Common myeloid progenitor, CD34-positive (primary cell): ENCODE results near the gene ZNF485.
A peak's percentile ranks its signal among the peaks of the same experiment; 100 is the strongest.
"Not testable (repeated sequence)": the region's sequence is repeated elsewhere in the genome, so short reads cannot be mapped to it uniquely, and the experiment has no call there.

Experiments used
- CTCF ChIA-PET: fragments of 350-600 bp; sonication (Branson Sonifier 250); formaldehyde crosslinking; loops from one replicate; lab custom pipeline; 2021; ENCODE audit warnings: antibody characterized with exemption; lab: Charles Lee
- POLR2A ChIA-PET: fragments of 350-600 bp; sonication (Branson Sonifier 250); formaldehyde crosslinking; loops from one replicate; lab custom pipeline; 2021; ENCODE audit warnings: antibody characterized with exemption; lab: Charles Lee
- DNase-seq, 3 donors: peaks; one replicate each; pipeline versions ENCODE4 v3.0.0 to v3.0.0-alpha.2; 2013
- H3K27ac ChIP-seq, 2 experiments: 1 replicate in 1 of 2; 2 replicates in 1 of 2; pipeline ENCODE4 v1.7.0; 2013; ENCODE audit warnings: inconsistent platforms in 2 of 2, low read length in 2 of 2, mild to moderate bottlenecking in 2 of 2, low read depth in 1 of 2, moderate library complexity in 1 of 2; ENCODE audit not compliant: severe bottlenecking in 2 of 2, insufficient read depth in 1 of 2, poor library complexity in 1 of 2
- H3K27me3 ChIP-seq, 5 experiments: replicated peaks in 2 of 5; 1 replicate in 3 of 5; 2 replicates in 2 of 5; pipeline versions ENCODE4 v1.6.1 to v1.7.0; 2013; ENCODE audit warnings: low read length in 4 of 5, mild to moderate bottlenecking in 2 of 5, moderate library complexity in 2 of 5, inconsistent platforms in 1 of 5; ENCODE audit not compliant: insufficient read depth in 5 of 5, control insufficient read depth in 4 of 5
- H3K36me3 ChIP-seq, 4 experiments: 1 replicate in 2 of 4; 2 replicates in 2 of 4; pipeline versions ENCODE4 v1.6.1 to v1.7.0; 2013; ENCODE audit warnings: low read length in 3 of 4, control low read depth in 1 of 4, mild to moderate bottlenecking in 1 of 4; ENCODE audit not compliant: control insufficient read depth in 4 of 4, insufficient read depth in 4 of 4
- H3K4me1 ChIP-seq, 4 experiments: 1 replicate in 3 of 4; 2 replicates in 1 of 4; pipeline versions ENCODE4 v1.6.1 to v1.7.1; 2013; ENCODE audit warnings: low read length in 3 of 4, mild to moderate bottlenecking in 3 of 4, control low read depth in 1 of 4, inconsistent platforms in 1 of 4, moderate library complexity in 1 of 4; ENCODE audit not compliant: control insufficient read depth in 4 of 4, insufficient read depth in 4 of 4; ENCODE audit errors: control extremely low read depth in 1 of 4
- H3K4me3 ChIP-seq, 7 experiments: 1 replicate in 4 of 7; 2 replicates in 3 of 7; pipeline versions ENCODE4 v1.5.1 to v1.7.0; 2013; ENCODE audit warnings: mild to moderate bottlenecking in 7 of 7, low read length in 6 of 7, moderate library complexity in 6 of 7, inconsistent platforms in 2 of 7, low read depth in 2 of 7, control low read depth in 1 of 7; ENCODE audit not compliant: insufficient read depth in 4 of 7, control insufficient read depth in 1 of 7; ENCODE audit errors: extremely low read depth in 1 of 7
- H3K9me3 ChIP-seq, 5 experiments: 1 replicate in 4 of 5; 2 replicates in 1 of 5; pipeline versions ENCODE4 v1.6.1 to v1.7.1; 2013; ENCODE audit warnings: low read length in 4 of 5, mild to moderate bottlenecking in 2 of 5, inconsistent platforms in 1 of 5, low read depth in 1 of 5, moderate library complexity in 1 of 5; ENCODE audit not compliant: control insufficient read depth in 4 of 5, insufficient read depth in 2 of 5; ENCODE audit errors: control extremely low read depth in 1 of 5
- WGBS: methylation state at CpG from one replicate; pipeline ENCODE4 v1.1.5; 2013; ENCODE audit not compliant: insufficient coverage; 5-methylcytosine and 5-hydroxymethylcytosine counted together

ZNF485 gene

GRCh38 chr10:43574906-43575305 is 31.3 kb upstream of the ZNF485 start:
- CTCF ChIA-PET, result no interaction called here
- peaks cover 0 to 26% (median 11%) of the 10 kb centered on the region in 5 experiments for H3K9me3 ChIP-seq
- 89% methylated on average over 4 of the region's 8 CpGs for WGBS
- H3K36me3 ChIP-seq, result peaks cover 0 to 3% (median 0%) of the 10 kb centered on the region in 4 experiments
- H3K4me3 ChIP-seq, result peak overlapping the region in 4 of 7 experiments; percentile 55 to 67 (median 62)
- no peak for DNase-seq
- peaks cover 0 to 2% (median 0%) of the 10 kb centered on the region in 5 experiments for H3K27me3 ChIP-seq
- peaks cover 5 to 18% (median 12%) of the 10 kb centered on the region in 4 experiments for H3K4me1 ChIP-seq
- H3K27ac ChIP-seq, result no peak overlapping the region
- POLR2A ChIA-PET, result no interaction called here

DNA sequence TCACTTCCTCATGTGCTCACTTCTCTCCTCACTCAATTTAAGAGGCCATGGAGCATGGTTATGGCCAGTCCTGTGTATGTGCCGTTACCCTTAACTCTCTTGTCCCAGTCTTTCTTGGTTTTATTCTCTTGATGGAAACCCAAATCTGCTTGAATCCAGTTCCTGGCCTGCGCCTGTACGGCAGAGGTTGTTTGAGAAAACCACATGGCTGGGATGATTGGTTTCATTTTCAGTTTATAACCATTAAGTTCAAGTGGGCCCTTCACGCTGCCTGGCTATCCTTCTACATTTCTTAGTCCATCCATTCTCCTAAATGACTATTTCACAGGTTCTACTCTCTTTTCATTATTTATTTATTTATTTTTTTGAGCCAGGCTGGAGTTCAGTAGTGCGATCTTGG is 30.2 kb upstream of the ZNF485 start:
- Histone ChIP-seq H3K36me3 (no peaks in the 10 kb centered on the region), H3K27me3 (no peaks in the 10 kb centered on the region), H3K4me1 (peaks cover 2 to 17% (median 11%) of the 10 kb centered on the region in 4 experiments), H3K4me3 (no peak overlapping the region), H3K9me3 (peaks cover 0 to 26% (median 11%) of the 10 kb centered on the region in 5 experiments), H3K27ac (no peak overlapping the region)
- CTCF ChIA-PET, result no interaction called here
- peak in 1 of 3 donors; percentile 28 for DNase-seq
- POLR2A ChIA-PET, result no interaction called here
- 85% methylated on average over 4 of the region's 5 CpGs for WGBS

- H3K4me1 ChIP-seq, result peaks cover 0 to 14% (median 9%) of the 10 kb centered on the region in 4 experiments
- 100% methylated on average over 2 of the region's 5 CpGs for WGBS
- no peaks in the 10 kb centered on the region for H3K36me3 ChIP-seq
- DNase-seq, result no peak
- peaks cover 0 to 26% (median 11%) of the 10 kb centered on the region in 5 experiments for H3K9me3 ChIP-seq
- POLR2A ChIA-PET, result no interaction called here
- no peak overlapping the region for H3K27ac ChIP-seq
- no peak overlapping the region for H3K4me3 ChIP-seq
- CTCF ChIA-PET, result no interaction called here
- no peaks in the 10 kb centered on the region for H3K27me3 ChIP-seq
Measured at GRCh38 chr10:43576580-43576979, 29.7 kb upstream of the ZNF485 start.

GRCh38 chr10:43584051-43584450 is 22.2 kb upstream of the ZNF485 start:
- CTCF ChIA-PET, result no interaction called here
- Histone ChIP-seq H3K4me1 (no peaks in the 10 kb centered on the region), H3K36me3 (no peaks in the 10 kb centered on the region), H3K27ac (no peak overlapping the region), H3K4me3 (no peak overlapping the region), H3K9me3 (no peaks in the 10 kb centered on the region), H3K27me3 (no peaks in the 10 kb centered on the region)
- no peak for DNase-seq
- POLR2A ChIA-PET, result no interaction called here
- WGBS, result 82% methylated on average over 3 of the region's 4 CpGs

DNA sequence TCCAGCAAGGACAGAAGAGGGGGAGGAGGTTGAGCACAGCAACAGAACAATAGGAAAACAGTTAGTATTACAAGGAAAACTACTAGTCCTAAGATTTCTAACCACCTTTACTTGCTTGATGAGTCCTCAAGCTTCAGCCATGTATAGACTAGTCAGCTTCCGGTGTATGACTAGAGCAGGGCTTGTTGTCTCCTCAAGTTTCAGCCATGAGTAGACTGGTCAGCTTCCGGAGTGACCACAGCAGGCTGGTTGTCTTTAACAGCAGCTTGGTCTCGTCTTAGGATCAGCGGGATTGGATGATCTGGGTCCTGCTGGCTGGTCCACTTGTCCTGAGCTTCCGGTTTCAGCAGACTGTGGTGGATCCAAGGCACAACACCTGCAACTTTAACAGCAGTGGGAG is 21.2 kb upstream of the ZNF485 start:
- CTCF ChIA-PET, result no interaction called here

DNA sequence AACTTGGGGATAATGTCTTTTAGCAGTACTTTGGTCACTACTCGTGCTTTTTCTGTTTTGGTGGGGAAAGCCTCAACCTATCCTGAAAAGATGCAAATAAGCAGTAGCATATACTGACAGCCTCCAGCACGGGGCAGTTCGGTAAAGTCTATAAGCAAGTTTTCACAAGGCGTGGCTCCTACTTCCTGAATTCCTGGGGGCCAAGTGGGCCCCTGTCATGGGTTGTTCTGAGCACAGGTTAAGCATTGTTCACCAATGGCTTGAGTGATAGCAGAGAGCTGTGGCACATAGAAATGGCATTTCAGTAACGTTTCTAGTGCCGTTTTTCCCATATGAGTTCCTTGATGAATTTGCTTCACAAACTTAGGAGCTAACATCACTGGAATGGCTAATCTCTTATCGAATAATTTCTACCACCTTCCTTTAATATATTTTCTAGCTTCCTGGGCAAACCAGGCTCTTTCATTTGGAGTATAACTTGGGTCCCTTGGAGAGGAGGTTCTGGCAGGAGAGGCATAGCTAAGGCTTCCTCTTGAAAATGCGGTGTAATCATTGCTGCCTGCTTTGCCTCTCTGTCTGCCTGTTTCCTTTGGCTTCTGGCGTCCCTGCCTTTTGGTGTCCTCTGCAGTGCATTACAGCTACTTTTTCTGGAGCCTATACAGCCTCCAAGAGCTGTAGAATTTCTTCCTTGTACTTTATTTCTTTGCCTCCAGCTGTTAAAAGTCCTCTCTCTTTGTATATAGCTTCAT is 20.1 kb upstream of the ZNF485 start:
- Histone ChIP-seq H3K36me3 (no peaks in the 10 kb centered on the region), H3K4me3 (no peak overlapping the region), H3K9me3 (peaks cover 0 to 5% (median 0%) of the 10 kb centered on the region in 5 experiments), H3K27me3 (no peaks in the 10 kb centered on the region), H3K27ac (no peak overlapping the region), H3K4me1 (no peaks in the 10 kb centered on the region)
- no peak for DNase-seq
- ChIA-PET CTCF (no interaction called here), POLR2A (no interaction called here)
- WGBS, result 84% methylated on average over 9 of the region's 9 CpGs

More for the DNA sequence above, 21.2 kb upstream of the ZNF485 start:
- Histone ChIP-seq H3K27ac (no peak overlapping the region), H3K9me3 (no peaks in the 10 kb centered on the region), H3K36me3 (no peaks in the 10 kb centered on the region), H3K4me1 (no peaks in the 10 kb centered on the region), H3K27me3 (no peaks in the 10 kb centered on the region), H3K4me3 (no peak overlapping the region)
- no peak for DNase-seq
- WGBS, result 98% methylated on average over 5 of the region's 5 CpGs
- POLR2A ChIA-PET, result no interaction called here

GRCh38 chr10:43586730-43587115 is 19.5 kb upstream of the ZNF485 start:
- H3K36me3 ChIP-seq, H3K4me1 ChIP-seq, CTCF ChIA-PET, DNase-seq, H3K27ac ChIP-seq, H3K4me3 ChIP-seq, H3K27me3 ChIP-seq, POLR2A ChIA-PET, H3K9me3 ChIP-seq: not testable (repeated sequence)
- 100% methylated on average over 1 of the region's 3 CpGs for WGBS
